IMR-90 (cell line): ENCODE data around the gene TMEM139. TPM values are rescaled to one million over a fixed set of nuclear protein-coding genes. Genes with fewer than 3 reads are reported as not detected.

Source experiments
- ATAC-seq: fragments of 200-7000 bp; cut with Tn5 transposase; 2 replicates; pipeline ENCODE4 v1.9.1; 2020; ENCODE audit warnings: low read depth, mild to moderate bottlenecking, moderate library complexity
- BruUV-seq: library from RNA; stranded (reverse); fragments of 400-500 nt; replicated peaks from 2 replicates; lab custom pipeline; 2021; lab: Mats Ljungman, UMichigan
- CTCF ChIA-PET: fragments of 300-600 bp; formaldehyde crosslinking; extraction: SDS; loops from one replicate; lab custom pipeline; 2021; ENCODE audit warnings: antibody characterized with exemption; lab: Yijun Ruan, JAX
- POLR2A ChIA-PET: fragments of 300-600 bp; sonication (Branson Sonifier 250); formaldehyde crosslinking; loops from one replicate; lab custom pipeline; 2022; ENCODE audit warnings: antibody characterized with exemption; ENCODE audit not compliant: unreplicated experiment; lab: Charles Lee
- DNase-seq: peaks from one replicate; pipeline ENCODE4 v3.0.0; 2013
- H2AFZ ChIP-seq: replicated peaks from 2 replicates; pipeline ENCODE3; 2013; ENCODE audit warnings: low read length, mild to moderate bottlenecking; ENCODE audit not compliant: poor library complexity
- H2AK5ac ChIP-seq: 2 replicates; pipeline ENCODE4 v1.6.1; 2013; ENCODE audit warnings: low read depth, low read length, inconsistent platforms
- H2AK9ac ChIP-seq: replicated peaks from 2 replicates; pipeline ENCODE3; 2013; ENCODE audit warnings: mild to moderate bottlenecking, low read depth, low read length, moderate library complexity; ENCODE audit not compliant: poor library complexity
- H2BK120ac ChIP-seq: 2 replicates; pipeline ENCODE4 v1.6.1; 2013; ENCODE audit warnings: low read depth, low read length, inconsistent platforms
- H2BK15ac ChIP-seq: 3 replicates; pipeline ENCODE4 v1.6.1; 2013; ENCODE audit warnings: low read depth, low read length, inconsistent platforms
- H2BK20ac ChIP-seq: 2 replicates; pipeline ENCODE4 v1.6.1; 2013; ENCODE audit warnings: low read depth, mild to moderate bottlenecking, inconsistent platforms, low read length, moderate library complexity
- H2BK5ac ChIP-seq: 2 replicates; pipeline ENCODE4 v1.6.1; 2013; ENCODE audit warnings: mild to moderate bottlenecking, low read depth, low read length, inconsistent platforms; ENCODE audit not compliant: poor library complexity, severe bottlenecking
- H3K14ac ChIP-seq: replicated peaks from 2 replicates; pipeline ENCODE4 v1.6.1; 2013; ENCODE audit warnings: low read depth, low read length, inconsistent platforms
- H3K18ac ChIP-seq: 2 replicates; pipeline ENCODE4 v1.6.1; 2013; ENCODE audit warnings: low read depth, low read length, control low read depth
- H3K23ac ChIP-seq: 2 replicates; pipeline ENCODE4 v1.6.1; 2013; ENCODE audit warnings: low read depth, low read length, inconsistent platforms
- H3K27ac ChIP-seq: 2 replicates; pipeline ENCODE4 v1.5.1; 2013; ENCODE audit warnings: mild to moderate bottlenecking, control low read depth, low read length; ENCODE audit not compliant: insufficient read depth
- H3K27me3 ChIP-seq: 2 replicates; pipeline ENCODE4 v1.6.1; 2013; ENCODE audit warnings: low read length; ENCODE audit not compliant: control insufficient read depth, insufficient read depth
- H3K36me3 ChIP-seq: 2 replicates; pipeline ENCODE4 v1.6.1; 2013; ENCODE audit warnings: low read length, mixed read lengths; ENCODE audit not compliant: control insufficient read depth, insufficient read depth
- H3K4ac ChIP-seq: 2 replicates; pipeline ENCODE4 v1.6.1; 2013; ENCODE audit warnings: low read depth, low read length, inconsistent platforms
- H3K4me1 ChIP-seq: 2 replicates; pipeline ENCODE4 v1.6.1; 2013; ENCODE audit warnings: low read length, mixed read lengths; ENCODE audit not compliant: control insufficient read depth, insufficient read depth
- H3K4me2 ChIP-seq: 2 replicates; pipeline ENCODE4 v1.6.1; 2013; ENCODE audit warnings: low read depth, mild to moderate bottlenecking, control low read depth, low read length, moderate library complexity
- H3K4me3 ChIP-seq: 2 replicates; pipeline ENCODE4 v1.5.1; 2013; ENCODE audit warnings: low read depth, mild to moderate bottlenecking, control low read depth, low read length, moderate library complexity; ENCODE audit not compliant: insufficient read depth
- H3K56ac ChIP-seq: 2 replicates; pipeline ENCODE4 v1.6.1; 2013; ENCODE audit warnings: low read length, inconsistent platforms; ENCODE audit not compliant: insufficient read depth; ENCODE audit errors: extremely low read depth
- H3K79me1 ChIP-seq, 2 experiments: 2 replicates each; pipeline ENCODE4 v1.6.1; 2013; ENCODE audit warnings: low read length in 2 of 2, inconsistent platforms in 1 of 2, low read depth in 1 of 2
- H3K9ac ChIP-seq: 2 replicates; pipeline ENCODE4 v1.6.1; 2013; ENCODE audit warnings: low read depth, low read length, control low read depth
- H3K9me1 ChIP-seq: 2 replicates; pipeline ENCODE4 v1.6.1; 2013; ENCODE audit warnings: low read length, inconsistent platforms; ENCODE audit not compliant: insufficient read depth
- H3K9me3 ChIP-seq: 2 replicates; pipeline ENCODE4 v1.6.1; 2013; ENCODE audit warnings: low read length; ENCODE audit not compliant: control insufficient read depth, insufficient read depth
- H4K20me1 ChIP-seq: 2 replicates; pipeline ENCODE4 v1.6.1; 2013; ENCODE audit warnings: low read length, inconsistent platforms; ENCODE audit not compliant: insufficient read depth
- H4K5ac ChIP-seq: 2 replicates; pipeline ENCODE4 v1.6.1; 2013; ENCODE audit warnings: mild to moderate bottlenecking, low read depth, low read length, control low read depth
- H4K8ac ChIP-seq, 2 experiments: 2 replicates each; pipeline ENCODE4 v1.6.1; 2013; ENCODE audit warnings: low read depth in 2 of 2, low read length in 2 of 2, control low read depth in 1 of 2, inconsistent platforms in 1 of 2
- H4K91ac ChIP-seq: 2 replicates; pipeline ENCODE4 v1.6.1; 2013; ENCODE audit warnings: low read depth, low read length, inconsistent platforms; ENCODE audit not compliant: insufficient read depth
- BHLHE40 ChIP-seq: fragments of 150-350 bp; IDR thresholded peaks from 2 replicates; pipeline ENCODE4 v1.6.1; 2016; ENCODE audit warnings: mild to moderate bottlenecking, low read depth, low read length
- RAD21 ChIP-seq: IDR thresholded peaks from 2 replicates; pipeline ENCODE4 v1.6.1; 2012; ENCODE audit warnings: low read length, improper control_type of control experiment
- RFX5 ChIP-seq: IDR thresholded peaks from 2 replicates; pipeline ENCODE4 v1.8.0; 2012; ENCODE audit warnings: low read depth, mild to moderate bottlenecking, low read length, moderate library complexity
- SMC3 ChIP-seq: fragments of 150-350 bp; IDR thresholded peaks from 2 replicates; pipeline ENCODE4 v1.6.1; 2016; ENCODE audit warnings: low read depth, mild to moderate bottlenecking, antibody characterized with exemption, low read length, moderate library complexity
- WGBS, 2 experiments: methylation state at CpG; one replicate each; pipeline versions ENCODE4 v1.1.5 to v1.1.7; 2013; ENCODE audit warnings: missing lambda C conversion rate in 2 of 2; ENCODE audit not compliant: insufficient read length in 1 of 2; ENCODE audit errors: extremely low coverage in 2 of 2; 5-methylcytosine and 5-hydroxymethylcytosine counted together
- dilution Hi-C: fragments of 300-500 bp; cut with HindIII; formaldehyde crosslinking; loops from one replicate; pipeline ENCODE4 v1.14.3; 2018; ENCODE audit warnings: low sequenced_read_pairs; ENCODE audit not compliant: unreplicated experiment
- in situ Hi-C: fragments of 300-500 bp; cut with MboI; formaldehyde crosslinking; loops from 3 replicates; pipeline ENCODE4 v1.14.3; 2019; ENCODE audit warnings: low sequenced_read_pairs, inconsistent platforms, mixed read lengths
- intact Hi-C: fragments of 100-400 bp; cut with micrococcal nuclease; formaldehyde crosslinking; loops from 2 replicates; pipeline ENCODE4 v1.10.0; 2022
- polyA plus RNA-seq, 3 experiments: library from polyadenylated mRNA; depleted of rRNA; stranded (reverse); fragments of >200 nt; gene quantifications; 2 replicates each; pipeline ENCODE4 v1.2.3, GENCODE V29; 2012; ENCODE audit warnings: low replicate concordance in 1 of 3
- total RNA-seq: library from RNA; depleted of rRNA; stranded (reverse); fragments of >200 nt; gene quantifications from 2 replicates; pipeline ENCODE4 v1.2.3, GENCODE V29; 2012
- TF ChIP-seq, protein P1 (sequence below): fragments of 150-350 bp; IDR thresholded peaks from 2 replicates; pipeline ENCODE4 v1.6.1; 2017; ENCODE audit warnings: mild to moderate bottlenecking, antibody characterized with exemption, low read length, low read depth

TMEM139 gene
- total and polyA plus RNA-seq, 2 of the 4 experiments (the other 2 are of a cell fraction) = 0.07 TPM; not detected in 1

DNA sequence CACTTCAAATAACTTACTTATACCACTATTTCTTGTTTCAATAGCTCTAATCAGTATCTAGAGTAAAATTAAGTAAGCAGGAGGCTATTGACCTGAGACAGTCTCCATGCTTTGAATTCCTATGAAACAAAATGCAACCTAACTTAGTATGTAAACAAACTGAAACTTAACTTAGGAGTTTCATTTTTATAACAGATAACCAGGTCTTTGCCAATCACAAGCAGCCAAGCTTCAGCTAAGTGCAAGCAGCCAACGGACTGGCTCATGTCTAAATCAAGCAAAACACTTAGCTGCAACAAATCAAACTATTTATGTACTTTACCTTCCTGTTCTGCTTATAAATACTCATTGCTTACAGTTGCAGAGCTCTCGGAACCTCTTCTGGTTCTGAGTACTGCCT is 25.9 kb upstream of the TMEM139 start:
- DNase-seq (peak; percentile 20), ATAC-seq (peak; percentile 6; the same call in 1 of the 2 replicates)
- WGBS, 2 experiments = 0% methylated on average over 1 of the region's 2 CpGs; no CpG with 5 or more reads in 1 of the 2 experiments
- Histone ChIP-seq H4K20me1 (no peaks in the 10 kb centered on the region), H4K91ac (no peak overlapping the region), H3K9ac (no peak overlapping the region), H3K27me3 (no peaks in the 10 kb centered on the region), H3K56ac (no peak overlapping the region), H2AFZ (no peak overlapping the region), H3K4ac (no peak overlapping the region), H3K4me2 (peak overlapping the region; percentile 13; the same call in 1 of the 2 replicates), H3K79me1 (peaks cover 0 to 3% of the 10 kb centered on the region in 2 experiments; a peak in 3 of 4 replicates), H3K9me3 (no peaks in the 10 kb centered on the region), H3K4me1 (no peaks in the 10 kb centered on the region; the same call in 1 of the 2 replicates), H2BK120ac (no peak overlapping the region), H3K36me3 (no peaks in the 10 kb centered on the region), H3K4me3 (no peak overlapping the region), H2AK5ac (no peak overlapping the region), H4K5ac (no peak overlapping the region), H4K8ac (no peak overlapping the region), H3K9me1 (no peaks in the 10 kb centered on the region), H2BK20ac (no peak overlapping the region), H2BK15ac (no peak overlapping the region), H3K14ac (no peak overlapping the region), H3K18ac (no peak overlapping the region), H2BK5ac (no peak overlapping the region), H3K23ac (no peak overlapping the region), H2AK9ac (no peak overlapping the region), H3K27ac (no peak overlapping the region)
- intact Hi-C loops (loop anchor here (5.0 kb wide), 1 partner anchor 153 kb away; no protein-coding TSS in a partner anchor), dilution Hi-C loops (no loop called here), in situ Hi-C loops (no loop called here)
- BruUV-seq = no TSS peak
- CTCF ChIA-PET = interaction anchor here (1.8 kb wide), 1 partner anchor 19 kb away, joined by 10 read pairs; no protein-coding TSS in a partner anchor
- TF ChIP-seq SMC3 (no peak), RFX5 (no peak), BHLHE40 (no peak), RAD21 (no peak)
- TF ChIP-seq, protein P1, sequence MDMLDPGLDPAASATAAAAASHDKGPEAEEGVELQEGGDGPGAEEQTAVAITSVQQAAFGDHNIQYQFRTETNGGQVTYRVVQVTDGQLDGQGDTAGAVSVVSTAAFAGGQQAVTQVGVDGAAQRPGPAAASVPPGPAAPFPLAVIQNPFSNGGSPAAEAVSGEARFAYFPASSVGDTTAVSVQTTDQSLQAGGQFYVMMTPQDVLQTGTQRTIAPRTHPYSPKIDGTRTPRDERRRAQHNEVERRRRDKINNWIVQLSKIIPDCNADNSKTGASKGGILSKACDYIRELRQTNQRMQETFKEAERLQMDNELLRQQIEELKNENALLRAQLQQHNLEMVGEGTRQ = no peak
- POLR2A ChIA-PET = no interaction called here
